Lower leg skin (tissue), 4 donors: Measurements from ENCODE around the gene RUSF1. TPM values are rescaled to one million over a fixed set of nuclear protein-coding genes. Genes with fewer than 3 reads are reported as not detected.

Experiments used
- DNase-seq, 2 donors: peaks; one replicate each; pipeline ENCODE4 v3.0.0-alpha.2; 2019; ENCODE audit warnings: low spot score in 2 of 2
- H3K4me3 ChIP-seq: fragments of 200-600 bp; sonication (generic); 2 replicates; pipeline ENCODE4 v1.5.1; 2017; ENCODE audit warnings: mild to moderate bottlenecking, low read depth; ENCODE audit not compliant: poor library complexity, severe bottlenecking
- CTCF ChIP-seq, 3 donors: fragments of 450-650 bp; IDR thresholded peaks; one replicate each; pipeline ENCODE4 v1.5.1; 2016; ENCODE audit warnings: antibody characterized with exemption in 3 of 3, mild to moderate bottlenecking in 3 of 3, moderate library complexity in 2 of 3
- POLR2A ChIP-seq, 2 donors: fragments of 450-650 bp; IDR thresholded peaks; one replicate each; pipeline ENCODE4 v1.6.1; 2016 to 2017; ENCODE audit warnings: antibody characterized with exemption in 2 of 2, mild to moderate bottlenecking in 1 of 2, moderate library complexity in 1 of 2
- WGBS, 2 donors: methylation state at CpG; one replicate each; pipeline ENCODE4 v1.1.5; 2018; 5-methylcytosine and 5-hydroxymethylcytosine counted together
- intact Hi-C: fragments of 100-400 bp; cut with DNase I; formaldehyde crosslinking; loops from one replicate; pipeline ENCODE4 v1.15.0; 2023; ENCODE audit warnings: low total_unique reads
- total RNA-seq, 4 donors: library from RNA; depleted of rRNA; stranded (reverse); fragments of >200 nt; gene quantifications; one replicate each; pipeline ENCODE4 v1.1.0, GENCODE V29; 2016

The RUSF1 gene
- total RNA-seq, 4 donors from 2014 or later: 50.5 to 56.4 (median 52.7) TPM

GRCh38 chr16:31535737-31536136 is 27.5 kb upstream of the RUSF1 start:
- H3K4me3 ChIP-seq: no peak overlapping the region
- intact Hi-C loops: no loop called here
- WGBS, 2 donors: 56 to 61% methylated on average over 9 of the region's 9 CpGs
- TF ChIP-seq CTCF (IDR thresholded peaks at IDR 0.05): no peak
- no peak for TF ChIP-seq POLR2A (IDR thresholded peaks at IDR 0.05)
- no peak for DNase-seq

- no peak overlapping the region for H3K4me3 ChIP-seq
- TF ChIP-seq POLR2A (IDR thresholded peaks at IDR 0.05): no peak
- no peak for TF ChIP-seq CTCF (IDR thresholded peaks at IDR 0.05)
- 91 to 95% methylated on average over 4 of the region's 4 CpGs for WGBS, 2 donors
- intact Hi-C loops: no loop called here
- no peak for DNase-seq
These were observed 24.7 kb upstream of the RUSF1 start for GRCh38 chr16:31532896-31533295.

- 72% methylated on average over 2 of the region's 2 CpGs for WGBS, 2 donors
- no peak for TF ChIP-seq POLR2A (IDR thresholded peaks at IDR 0.05)
- TF ChIP-seq CTCF (IDR thresholded peaks at IDR 0.05): no peak
- H3K4me3 ChIP-seq: no peak overlapping the region
- intact Hi-C loops: no loop called here
- DNase-seq: no peak
These were observed 23.9 kb upstream of the RUSF1 start for GRCh38 chr16:31532120-31532519.

GRCh38 chr16:31531096-31531495 is 22.9 kb upstream of the RUSF1 start:
- no peak for DNase-seq
- no peak overlapping the region for H3K4me3 ChIP-seq
- no peak for TF ChIP-seq CTCF (IDR thresholded peaks at IDR 0.05)
- no peak for TF ChIP-seq POLR2A (IDR thresholded peaks at IDR 0.05)
- intact Hi-C loops: no loop called here
- WGBS, 2 donors: 92 to 95% methylated on average over 1 of the region's 1 CpG

GRCh38 chr16:31530405-31530804 is 22.2 kb upstream of the RUSF1 start:
- no peak for DNase-seq
- no peak overlapping the region for H3K4me3 ChIP-seq
- intact Hi-C loops: no loop called here
- TF ChIP-seq CTCF (IDR thresholded peaks at IDR 0.05) (no peak), POLR2A (IDR thresholded peaks at IDR 0.05) (no peak)
- 76 to 81% methylated on average over 5 of the region's 5 CpGs for WGBS, 2 donors

GRCh38 chr16:31529937-31530312 is 21.7 kb upstream of the RUSF1 start:
- TF ChIP-seq CTCF (IDR thresholded peaks at IDR 0.05) (no peak), POLR2A (IDR thresholded peaks at IDR 0.05) (no peak)
- intact Hi-C loops: no loop called here
- 16 to 22% methylated on average over 17 of the region's 17 CpGs for WGBS, 2 donors
- DNase-seq: no peak
- H3K4me3 ChIP-seq: no peak overlapping the region
